ENCODE results near the gene TTC9.

- TF ChIP-seq CTCF (conservative IDR thresholded peaks at IDR 0.05; ENCODE audit: low read depth, low read length) (no peak), EZH2 (IDR thresholded peaks at IDR 0.05; ENCODE audit: low read length, unreplicated experiment) (no peak)
These were observed 68.1 kb downstream of the TTC9 start for GRCh38 chr14:70709726-70710382.
